ENCODE data around the gene AJUBA. TPM values are rescaled to one million over a fixed set of nuclear protein-coding genes. Genes with fewer than 3 reads are reported as not detected.
A peak's percentile ranks its signal among the peaks of the same experiment; 100 is the strongest.
"Not testable (repeated sequence)": the region's sequence is repeated elsewhere in the genome, so short reads cannot be mapped to it uniquely, and the experiment has no call there.

AJUBA gene
- total RNA-seq, 1 experiment from 2014 or later: 32.7 TPM

GRCh38 chr14:23005451-23006187, 23.3 kb upstream of the AJUBA start:
- Mint-ChIP-seq H3K36me3 (ENCODE audit: insufficient read depth, unreplicated experiment) (peaks cover 24% of the 10 kb centered on the region), H3K4me3 (ENCODE audit: low read depth, unreplicated experiment) (peak overlapping the region; percentile 95), H3K4me1 (ENCODE audit: low read depth, unreplicated experiment) (peaks cover 18% of the 10 kb centered on the region), H3K9me3 (ENCODE audit: low read depth, unreplicated experiment) (no peaks in the 10 kb centered on the region), H3K27ac (ENCODE audit: unreplicated experiment) (peak overlapping the region; percentile 96), H3K27me3 (ENCODE audit: unreplicated experiment) (no peaks in the 10 kb centered on the region)
- DNase-seq: no peak
- intact Hi-C loops (cut with micrococcal nuclease; ENCODE audit: unreplicated experiment): no loop called here
- CTCF ChIA-PET: interaction anchor here (1.9 to 2.1 kb wide), 3 partner anchors 10 to 52 kb away, joined by 6 to 28 read pairs (median 15); partner anchors contain the start of gene CDH24
- no peak for TF ChIP-seq CTCF (IDR thresholded peaks at IDR 0.05; ENCODE audit: unreplicated experiment)
- no TSS peak for BruUV-seq (replicated peaks)

- DNase-seq; BruUV-seq (replicated peaks); H3K27me3 Mint-ChIP-seq (ENCODE audit: unreplicated experiment); intact Hi-C loops (cut with micrococcal nuclease; ENCODE audit: unreplicated experiment); H3K9me3 Mint-ChIP-seq (ENCODE audit: low read depth, unreplicated experiment); H3K27ac Mint-ChIP-seq (ENCODE audit: unreplicated experiment); CTCF ChIA-PET; H3K4me3 Mint-ChIP-seq (ENCODE audit: low read depth, unreplicated experiment): not testable (repeated sequence)
- Mint-ChIP-seq H3K4me1 (ENCODE audit: low read depth, unreplicated experiment) (peaks cover 18% of the 10 kb centered on the region), H3K36me3 (ENCODE audit: insufficient read depth, unreplicated experiment) (peaks cover 14% of the 10 kb centered on the region)
Measured at GRCh38 chr14:23004274-23004673, 21.9 kb upstream of the AJUBA start.

- Mint-ChIP-seq H3K4me1 (ENCODE audit: low read depth, unreplicated experiment) (peaks cover 9% of the 10 kb centered on the region), H3K36me3 (ENCODE audit: insufficient read depth, unreplicated experiment) (peaks cover 14% of the 10 kb centered on the region), H3K9me3 (ENCODE audit: low read depth, unreplicated experiment) (no peaks in the 10 kb centered on the region), H3K27ac (ENCODE audit: unreplicated experiment) (no peak overlapping the region), H3K27me3 (ENCODE audit: unreplicated experiment) (no peaks in the 10 kb centered on the region), H3K4me3 (ENCODE audit: low read depth, unreplicated experiment) (no peak overlapping the region)
- intact Hi-C loops (cut with micrococcal nuclease; ENCODE audit: unreplicated experiment): no loop called here
- CTCF ChIA-PET: interaction anchor here (0.6 kb wide), 1 partner anchor 343 kb away, joined by 4 read pairs; no protein-coding TSS in a partner anchor
- TF ChIP-seq CTCF (IDR thresholded peaks at IDR 0.05; ENCODE audit: unreplicated experiment): no peak
- no peak for DNase-seq
- BruUV-seq (replicated peaks): no TSS peak
Measured at GRCh38 chr14:23002592-23002991, 20.2 kb upstream of the AJUBA start.

GRCh38 chr14:23000860-23001259, 18.5 kb upstream of the AJUBA start:
- no peaks in the 10 kb centered on the region for H3K27me3 Mint-ChIP-seq (ENCODE audit: unreplicated experiment)
- DNase-seq: no peak
- no peak for TF ChIP-seq CTCF (IDR thresholded peaks at IDR 0.05; ENCODE audit: unreplicated experiment)
- H3K4me3 Mint-ChIP-seq (ENCODE audit: low read depth, unreplicated experiment): no peak overlapping the region
- intact Hi-C loops (cut with micrococcal nuclease; ENCODE audit: unreplicated experiment): no loop called here
- CTCF ChIA-PET: interaction anchor here (0.6 kb wide), 1 partner anchor 35 kb away, joined by 3 read pairs; no protein-coding TSS in a partner anchor
- H3K4me1 Mint-ChIP-seq (ENCODE audit: low read depth, unreplicated experiment): peaks cover 9% of the 10 kb centered on the region
- no peaks in the 10 kb centered on the region for H3K36me3 Mint-ChIP-seq (ENCODE audit: insufficient read depth, unreplicated experiment)
- H3K9me3 Mint-ChIP-seq (ENCODE audit: low read depth, unreplicated experiment): no peaks in the 10 kb centered on the region
- no TSS peak for BruUV-seq (replicated peaks)
- no peak overlapping the region for H3K27ac Mint-ChIP-seq (ENCODE audit: unreplicated experiment)

Measured in Calu3 (cell line).